ENCODE data around the gene TBCB.
"Not testable (repeated sequence)": the region's sequence is repeated elsewhere in the genome, so short reads cannot be mapped to it uniquely, and the experiment has no call there.

The TBCB gene

DNA sequence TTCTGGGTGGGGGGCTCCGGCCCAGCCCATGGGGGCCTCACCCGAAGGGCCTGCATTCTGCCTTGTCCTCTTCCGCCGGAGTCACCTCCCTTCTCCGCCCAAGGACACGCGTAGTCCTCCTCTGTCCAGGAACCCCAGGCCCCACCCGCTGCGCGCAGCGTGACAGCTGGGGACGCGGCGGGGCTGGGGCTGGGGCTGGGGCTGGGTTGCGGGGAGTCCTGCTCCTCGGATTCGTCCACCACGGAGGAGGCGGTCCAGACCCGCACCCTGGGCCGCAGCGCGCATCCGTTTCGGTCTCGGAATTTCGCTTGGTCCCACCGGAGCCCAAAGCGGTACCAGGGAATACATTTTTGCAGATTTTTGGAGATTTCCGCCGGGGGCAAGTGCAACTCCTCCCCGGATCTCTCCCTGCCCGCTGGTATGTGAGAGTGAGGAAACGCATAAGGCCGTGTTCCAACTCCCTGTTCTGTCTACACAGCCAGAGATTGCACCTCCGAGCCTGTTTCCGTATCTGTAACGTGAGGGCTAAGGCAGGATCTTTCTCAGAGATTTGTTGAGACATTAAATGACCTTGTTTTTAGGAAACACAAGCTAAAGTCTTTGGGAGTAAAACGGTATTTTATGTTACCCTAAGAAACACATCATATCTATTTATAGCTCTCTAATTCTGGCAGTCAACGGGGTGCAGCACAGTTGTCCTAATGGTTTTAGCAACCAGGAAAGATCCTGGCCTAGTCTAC, 37.3 kb downstream of the TBCB start, which contains the start of gene COX7A1:
TSS of gene COX7A1 (minus strand) at position 96 of the 740 bp plus-strand sequence. CDS start at position 56, 40 bp downstream.
- H3K4me3 ChIP-seq (ENCODE audit: low read length), result no peak within 1 kb of the TSS

DNA sequence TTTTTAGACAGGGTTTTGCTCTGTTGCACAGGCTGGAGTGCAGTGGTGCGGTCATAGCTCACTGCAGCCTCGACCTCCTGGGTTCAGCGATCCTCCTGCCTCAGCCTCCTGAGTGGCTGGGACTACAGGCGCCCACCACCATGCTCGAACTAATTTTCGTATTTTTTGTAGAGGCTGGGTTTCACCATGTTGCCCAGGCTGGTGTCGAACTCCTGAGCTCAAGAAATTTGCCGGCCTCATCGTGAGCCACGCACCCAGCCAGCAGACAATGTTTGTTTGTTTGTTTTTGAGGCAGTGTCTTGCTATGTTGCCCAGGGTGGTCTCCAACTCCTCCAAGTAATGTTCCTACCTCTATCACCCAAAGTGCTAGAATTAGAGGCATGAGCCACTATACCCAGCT, 37.9 kb downstream of the TBCB start:
- H3K4me3 ChIP-seq (ENCODE audit: low read length), result no peak overlapping the region
- DNase-seq (ENCODE audit: low read depth, low spot score), result no peak

More for the DNA sequence above, 37.3 kb downstream of the TBCB start, which contains the start of gene COX7A1:
- no peak for DNase-seq (ENCODE audit: low read depth, low spot score)

DNA sequence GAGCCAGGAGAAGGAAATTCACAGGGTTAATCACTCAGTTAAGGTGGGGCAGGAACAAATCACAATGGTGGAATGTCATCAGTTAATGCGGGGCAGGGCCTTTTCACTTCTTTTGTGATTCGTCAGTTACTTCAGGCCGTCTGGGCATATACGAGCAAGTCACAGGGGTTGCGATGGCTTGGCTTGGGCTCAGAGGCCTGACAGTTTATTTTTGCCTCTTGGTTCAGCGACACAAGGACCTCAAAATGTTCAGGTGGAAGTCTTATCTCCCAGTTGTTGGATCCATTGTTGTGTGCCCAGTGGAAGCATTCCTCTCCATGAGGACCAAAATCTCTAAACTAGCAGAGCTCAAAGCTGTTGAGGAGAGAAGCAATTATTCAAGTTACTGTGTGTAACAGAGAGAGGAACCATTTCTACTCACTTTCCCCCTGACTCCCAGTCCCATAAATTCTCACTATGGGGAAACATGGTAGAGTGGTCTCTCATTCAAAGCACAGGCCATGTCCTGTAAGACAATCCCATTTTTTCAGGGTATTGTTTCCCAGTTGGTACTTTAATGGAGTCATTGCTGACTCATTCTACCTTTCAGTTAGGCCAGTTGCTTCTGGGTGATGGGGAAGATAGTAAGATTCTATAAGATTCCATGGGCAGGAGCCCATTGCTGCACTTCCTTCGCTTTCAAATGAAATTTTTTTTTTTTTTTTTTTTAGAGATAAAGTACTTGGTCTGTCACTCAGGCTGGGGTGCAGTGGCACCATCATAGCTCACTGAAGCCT, 45.7 kb downstream of the TBCB start:
- H3K4me3 ChIP-seq (ENCODE audit: low read length), result no peak overlapping the region

DNA sequence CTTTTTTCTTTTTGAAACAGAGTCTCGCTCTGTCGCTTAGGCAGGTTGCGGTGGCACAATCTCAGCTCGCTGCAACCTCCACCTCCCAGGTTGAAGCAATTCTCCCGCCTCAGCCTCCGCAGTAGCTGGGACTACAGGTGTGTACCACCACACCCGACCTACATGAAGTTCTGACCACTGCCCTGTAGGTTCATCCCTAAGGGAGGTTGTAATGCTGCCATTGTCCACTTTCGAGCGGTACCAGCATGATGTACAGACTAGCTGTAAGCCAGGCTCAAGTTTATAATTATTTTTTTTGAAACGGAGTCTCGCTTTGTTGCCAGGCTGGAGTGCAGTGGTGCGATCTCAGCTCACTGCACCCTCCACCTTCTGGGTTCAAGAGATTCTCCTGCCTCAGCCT, 48.5 kb downstream of the TBCB start:
- H3K4me3 ChIP-seq (ENCODE audit: low read length), result no peak overlapping the region
- DNase-seq (ENCODE audit: low read depth, low spot score), result no peak

More for the DNA sequence above, 45.7 kb downstream of the TBCB start:
- no peak for DNase-seq (ENCODE audit: low read depth, low spot score)

DNA sequence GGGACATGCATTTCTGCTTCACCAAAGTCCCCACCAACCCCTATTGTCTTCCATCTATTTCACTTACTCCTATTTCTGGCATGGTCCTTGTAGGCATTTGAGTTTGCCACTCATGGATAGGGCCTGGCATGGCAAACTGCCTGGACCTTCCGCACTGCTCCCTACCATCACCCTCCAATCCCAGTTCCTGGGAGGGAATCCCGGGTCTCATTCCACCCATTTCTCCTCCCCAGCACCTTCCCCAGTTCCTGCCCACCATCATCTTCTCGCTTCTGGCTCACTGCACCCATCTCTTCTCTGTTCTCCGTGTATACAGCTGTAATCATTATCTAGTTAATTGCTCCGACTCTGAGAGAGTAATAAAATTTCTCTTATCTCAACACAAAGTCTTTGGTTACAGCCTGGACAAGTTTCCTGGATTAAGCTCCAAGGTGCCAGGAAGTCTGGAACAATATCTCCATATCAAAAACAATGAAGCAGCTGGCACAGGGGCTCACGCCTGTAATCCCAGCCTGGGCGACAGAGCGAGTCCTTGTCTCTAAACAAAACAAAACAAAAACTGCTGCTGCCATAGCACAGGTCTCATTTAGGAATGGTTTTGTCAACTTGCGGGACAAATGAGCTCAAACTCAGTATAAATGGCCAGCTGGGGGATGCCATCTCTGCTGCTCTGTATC, 54.0 kb downstream of the TBCB start:
- H3K4me3 ChIP-seq (ENCODE audit: low read length), result no peak overlapping the region
- DNase-seq (ENCODE audit: low read depth, low spot score), result no peak

DNA sequence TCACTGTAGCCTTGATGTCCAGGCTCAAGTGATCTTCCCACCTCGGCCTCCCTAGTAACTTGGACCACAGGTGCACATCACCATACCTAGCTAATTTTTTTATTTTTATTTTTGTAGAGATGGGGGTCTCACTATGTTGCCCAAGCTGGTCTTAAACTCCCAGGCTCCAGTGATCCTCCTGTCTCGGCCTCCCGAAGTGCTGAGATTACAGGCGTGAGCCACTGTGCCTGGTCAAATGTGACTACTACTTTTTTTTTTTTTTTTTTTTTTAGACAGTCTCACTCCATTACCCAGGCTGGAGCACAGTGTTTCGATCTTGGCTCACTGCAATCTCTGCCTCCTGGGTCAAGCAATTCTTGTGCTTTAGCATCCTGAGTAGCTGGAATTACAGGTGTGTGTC, 57.6 kb downstream of the TBCB start:
- no peak for DNase-seq (ENCODE audit: low read depth, low spot score)
- H3K4me3 ChIP-seq (ENCODE audit: low read length), result no peak overlapping the region

DNA sequence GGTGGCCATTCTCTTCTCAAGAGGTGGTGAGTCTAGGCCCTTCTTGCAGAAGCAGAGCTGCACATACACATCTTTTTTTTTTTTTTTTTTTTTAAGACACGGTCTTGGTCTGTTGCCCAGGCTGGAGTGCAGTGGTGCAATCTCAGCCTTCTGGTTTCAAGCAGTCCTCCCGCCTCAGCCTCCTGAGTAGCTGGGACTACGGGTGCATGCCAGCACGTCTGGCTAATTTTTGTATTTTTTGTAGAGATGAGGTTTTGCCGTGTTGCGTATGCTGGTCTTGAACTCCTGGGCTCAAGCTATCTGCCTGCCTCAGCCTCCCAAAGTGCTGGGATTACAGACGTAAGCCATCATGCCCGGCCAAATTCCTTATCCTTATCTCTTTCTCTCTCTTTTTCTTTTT, 58.6 kb downstream of the TBCB start:
- DNase-seq (ENCODE audit: low read depth, low spot score); H3K4me3 ChIP-seq (ENCODE audit: low read length): not testable (repeated sequence)
